SK-N-SH treated with all-trans-retinoic acid at 6 μM for 48 hours (cell line): ENCODE results near the gene SERPINA3.

ENCODE experiments used
- ATAC-seq: fragments of 200-7000 bp; cut with Tn5 transposase; 3 replicates; pipeline ENCODE4 v1.9.1; 2020; ENCODE audit warnings: mild to moderate bottlenecking, moderate library complexity
- ARNTL ChIP-seq: fragments of 450-650 bp; formaldehyde crosslinking; IDR thresholded peaks from 2 replicates; pipeline ENCODE4 v1.5.0; 2020; ENCODE audit warnings: low read depth, mild to moderate bottlenecking, moderate library complexity, borderline replicate concordance
- BACH2 ChIP-seq: fragments of 250-450 bp; sonication (Bioruptor Pico); IDR thresholded peaks from 2 replicates; pipeline ENCODE4 v1.9.0; 2021; ENCODE audit warnings: mild to moderate bottlenecking, borderline replicate concordance
- CREB5 ChIP-seq: fragments of 250-450 bp; sonication (Bioruptor Pico); IDR thresholded peaks from 2 replicates; pipeline ENCODE4 v1.5.1; 2020; ENCODE audit warnings: low read depth, mild to moderate bottlenecking, moderate library complexity
- CSDC2 ChIP-seq: fragments of 250-450 bp; sonication (Bioruptor Pico); IDR thresholded peaks from 2 replicates; pipeline ENCODE4 v1.5.0; 2020; ENCODE audit warnings: mild to moderate bottlenecking, moderate library complexity
- CSRNP3 ChIP-seq: fragments of 250-450 bp; sonication (Bioruptor Pico); IDR thresholded peaks from 2 replicates; pipeline ENCODE4 v1.5.1; 2021; ENCODE audit warnings: mild to moderate bottlenecking, moderate library complexity
- ESRRG ChIP-seq: fragments of 250-450 bp; sonication (Bioruptor Pico); IDR thresholded peaks from 2 replicates; pipeline ENCODE4 v1.6.1; 2021; ENCODE audit warnings: mild to moderate bottlenecking
- GLIS3 ChIP-seq: fragments of 250-450 bp; sonication (Bioruptor Pico); IDR thresholded peaks from 2 replicates; pipeline ENCODE4 v1.5.0; 2020; ENCODE audit warnings: mild to moderate bottlenecking, moderate library complexity
- ISL1 ChIP-seq: fragments of 250-450 bp; sonication (Bioruptor Pico); IDR thresholded peaks from 2 replicates; pipeline ENCODE4 v2.1.2; 2022; ENCODE audit warnings: mild to moderate bottlenecking, moderate library complexity
- OSR1 ChIP-seq: fragments of 250-450 bp; sonication (Bioruptor Pico); IDR thresholded peaks from 2 replicates; pipeline ENCODE4 v1.8.0; 2022; ENCODE audit warnings: moderate library complexity, mild to moderate bottlenecking, inconsistent platforms
- POU6F1 ChIP-seq: fragments of 250-450 bp; sonication (Bioruptor Pico); IDR thresholded peaks from 2 replicates; pipeline ENCODE4 v1.8.0; 2021; ENCODE audit warnings: low read depth, mild to moderate bottlenecking, moderate library complexity, borderline replicate concordance
- PPARA ChIP-seq: fragments of 250-450 bp; sonication (Bioruptor Pico); IDR thresholded peaks from 2 replicates; pipeline ENCODE4 v1.5.0; 2020; ENCODE audit warnings: mild to moderate bottlenecking, borderline replicate concordance
- RARB ChIP-seq: fragments of 250-450 bp; sonication (Bioruptor Pico); IDR thresholded peaks from 2 replicates; pipeline ENCODE4 v1.8.0; 2021; ENCODE audit warnings: mild to moderate bottlenecking, moderate library complexity
- SNAI2 ChIP-seq: fragments of 250-450 bp; sonication (Bioruptor Pico); IDR thresholded peaks from 2 replicates; pipeline ENCODE4 v1.5.0; 2020; ENCODE audit warnings: mild to moderate bottlenecking, moderate library complexity
- TCF4 ChIP-seq: fragments of 250-450 bp; sonication (Bioruptor Pico); IDR thresholded peaks from 2 replicates; pipeline ENCODE4 v1.8.0; 2021; ENCODE audit warnings: mild to moderate bottlenecking, moderate library complexity, borderline replicate concordance
- TOX ChIP-seq: fragments of 250-450 bp; sonication (Bioruptor Pico); IDR thresholded peaks from 2 replicates; pipeline ENCODE4 v1.8.0; 2021; ENCODE audit warnings: mild to moderate bottlenecking, moderate library complexity, borderline replicate concordance
- TSHZ2 ChIP-seq: fragments of 250-450 bp; sonication (Bioruptor Pico); IDR thresholded peaks from 2 replicates; pipeline ENCODE4 v1.5.0; 2020; ENCODE audit warnings: mild to moderate bottlenecking, moderate library complexity
- ZFP3 ChIP-seq: fragments of 250-450 bp; sonication (Bioruptor Pico); IDR thresholded peaks from 2 replicates; pipeline ENCODE4 v1.5.0; 2020; ENCODE audit warnings: mild to moderate bottlenecking, moderate library complexity
- ZFP30 ChIP-seq: fragments of 450-650 bp; formaldehyde crosslinking; IDR thresholded peaks from 2 replicates; pipeline ENCODE4 v1.5.0; 2022; ENCODE audit warnings: mild to moderate bottlenecking, moderate library complexity
- ZNF565 ChIP-seq: fragments of 450-650 bp; formaldehyde crosslinking; conservative IDR thresholded peaks from 2 replicates; pipeline ENCODE4 v1.5.0; 2020; ENCODE audit warnings: low read depth, mild to moderate bottlenecking, moderate library complexity
- ZNF70 ChIP-seq: fragments of 450-650 bp; formaldehyde crosslinking; IDR thresholded peaks from 2 replicates; pipeline ENCODE4 v1.5.0; 2020; ENCODE audit warnings: mild to moderate bottlenecking, moderate library complexity
- ZNF8 ChIP-seq: fragments of 450-650 bp; formaldehyde crosslinking; IDR thresholded peaks from 2 replicates; pipeline ENCODE4 v1.5.0; 2020; ENCODE audit warnings: mild to moderate bottlenecking, moderate library complexity
- TF ChIP-seq, protein P1 (sequence below): fragments of 250-450 bp; sonication (Bioruptor Pico); IDR thresholded peaks from 2 replicates; pipeline ENCODE4 v1.8.0; 2020; ENCODE audit warnings: mild to moderate bottlenecking, moderate library complexity, borderline replicate concordance

Gene SERPINA3

DNA sequence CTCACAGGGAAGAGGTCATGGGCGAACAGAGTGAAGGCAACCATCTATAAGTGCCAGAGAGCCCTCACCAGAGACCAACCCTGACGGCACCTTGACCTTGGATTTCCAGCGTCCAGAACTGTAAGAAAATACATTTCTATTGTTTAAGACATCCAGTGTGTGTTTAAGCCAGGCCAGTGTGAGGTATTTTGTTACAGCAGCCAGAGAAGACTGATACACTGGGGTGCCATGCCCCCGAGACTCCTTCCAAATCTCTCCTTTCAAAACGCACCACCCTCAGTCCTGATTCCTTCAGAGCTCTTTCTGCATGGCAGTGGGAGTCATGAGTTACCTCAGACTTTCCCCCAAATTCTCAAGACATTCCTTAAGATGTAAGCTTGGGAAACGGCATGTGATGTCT, 33.5 kb upstream of the SERPINA3 start:
- ATAC-seq = no peak
- TF ChIP-seq CREB5 (CRISPR knock-in tag) (no peak), ZFP3 (CRISPR knock-in tag) (no peak), POU6F1 (CRISPR knock-in tag) (no peak), OSR1 (CRISPR knock-in tag) (no peak), TSHZ2 (CRISPR knock-in tag) (no peak), TCF4 (CRISPR knock-in tag) (no peak), SNAI2 (no peak), BACH2 (no peak), ESRRG (CRISPR knock-in tag) (no peak), ISL1 (no peak), ZNF70 (CRISPR knock-in tag) (no peak), ARNTL (CRISPR knock-in tag) (no peak), GLIS3 (CRISPR knock-in tag) (no peak), PPARA (CRISPR knock-in tag) (no peak), ZNF8 (no peak), CSDC2 (CRISPR knock-in tag) (no peak), RARB (CRISPR knock-in tag) (no peak), CSRNP3 (no peak), ZNF565 (CRISPR knock-in tag) (no peak)

DNA sequence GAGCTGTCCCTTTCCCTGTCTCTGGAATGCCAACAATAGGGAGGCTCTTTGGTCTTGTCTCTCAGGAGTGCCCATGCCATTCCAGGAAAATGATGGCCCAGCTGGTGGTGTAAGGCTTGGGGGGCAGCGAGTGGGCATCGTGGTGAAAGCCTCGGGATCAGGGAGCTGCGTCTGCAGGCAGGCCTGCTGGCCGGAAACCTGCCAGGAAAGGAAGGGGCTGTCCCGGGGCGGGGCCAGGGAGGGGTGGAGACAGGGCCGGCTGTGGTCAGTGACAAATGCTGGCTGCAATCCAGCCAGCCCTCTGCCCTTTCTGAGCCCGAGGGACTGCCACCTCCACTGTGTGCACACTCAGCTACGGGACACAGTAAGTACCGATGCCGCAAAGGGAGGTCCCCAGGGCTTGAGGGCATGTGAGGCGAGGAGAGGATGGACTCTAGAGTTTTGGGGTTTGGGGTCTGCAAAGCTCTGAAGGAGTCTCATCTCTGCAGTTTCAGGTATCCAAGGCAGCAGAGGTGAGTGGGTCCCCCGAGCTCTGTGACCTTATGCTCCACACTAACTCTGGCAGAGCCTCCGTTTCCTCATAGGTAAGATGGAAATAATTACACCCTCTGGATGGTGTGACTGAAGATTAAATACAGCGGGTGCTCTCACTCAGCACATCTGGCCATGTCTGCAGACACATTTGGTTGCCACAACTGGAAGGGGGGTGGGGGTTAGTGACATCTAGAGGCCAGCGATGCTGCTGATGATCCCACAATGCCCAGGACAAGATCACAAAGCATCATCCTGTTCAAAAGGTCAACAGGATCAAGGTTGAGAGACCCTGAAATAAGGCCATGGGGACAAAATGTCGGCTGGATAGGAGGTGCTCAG, 30.8 kb upstream of the SERPINA3 start, which contains the start of gene SERPINA5:
TSS of gene SERPINA5 (plus strand) at position 300 of the 873 bp plus-strand sequence. CDS start 5,937 bp downstream, outside the sequence.
- peak; percentile 33; the same call in 1 of the 3 replicates for ATAC-seq
- TF ChIP-seq RARB (CRISPR knock-in tag) = no peak
- TF ChIP-seq TOX = no peak
- TF ChIP-seq CSRNP3 = no peak
- no peak for TF ChIP-seq GLIS3 (CRISPR knock-in tag)

- ATAC-seq = no peak
- TF ChIP-seq ZNF70 (CRISPR knock-in tag) = no peak
- TF ChIP-seq GLIS3 (CRISPR knock-in tag) = no peak
- TF ChIP-seq, protein P1, sequence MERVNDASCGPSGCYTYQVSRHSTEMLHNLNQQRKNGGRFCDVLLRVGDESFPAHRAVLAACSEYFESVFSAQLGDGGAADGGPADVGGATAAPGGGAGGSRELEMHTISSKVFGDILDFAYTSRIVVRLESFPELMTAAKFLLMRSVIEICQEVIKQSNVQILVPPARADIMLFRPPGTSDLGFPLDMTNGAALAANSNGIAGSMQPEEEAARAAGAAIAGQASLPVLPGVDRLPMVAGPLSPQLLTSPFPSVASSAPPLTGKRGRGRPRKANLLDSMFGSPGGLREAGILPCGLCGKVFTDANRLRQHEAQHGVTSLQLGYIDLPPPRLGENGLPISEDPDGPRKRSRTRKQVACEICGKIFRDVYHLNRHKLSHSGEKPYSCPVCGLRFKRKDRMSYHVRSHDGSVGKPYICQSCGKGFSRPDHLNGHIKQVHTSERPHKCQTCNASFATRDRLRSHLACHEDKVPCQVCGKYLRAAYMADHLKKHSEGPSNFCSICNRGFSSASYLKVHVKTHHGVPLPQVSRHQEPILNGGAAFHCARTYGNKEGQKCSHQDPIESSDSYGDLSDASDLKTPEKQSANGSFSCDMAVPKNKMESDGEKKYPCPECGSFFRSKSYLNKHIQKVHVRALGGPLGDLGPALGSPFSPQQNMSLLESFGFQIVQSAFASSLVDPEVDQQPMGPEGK (CRISPR knock-in tag) = no peak
- TF ChIP-seq ZFP30 (CRISPR knock-in tag) = no peak
- TF ChIP-seq PPARA (CRISPR knock-in tag) = no peak
- TF ChIP-seq POU6F1 (CRISPR knock-in tag) = no peak
These were observed 29.9 kb upstream of the SERPINA3 start for GRCh38 chr14:94582199-94582750.
